ENCODE results near the gene CYRIA. TPM values are rescaled to one million over a fixed set of nuclear protein-coding genes. Genes with fewer than 3 reads are reported as not detected.

CYRIA gene
- total RNA-seq, 1 experiment from 2014 or later, result 183 TPM

- intact Hi-C loops (cut with micrococcal nuclease; ENCODE audit: unreplicated experiment), result loop anchor here (2.0 kb wide), 1 partner anchor 61 kb away; no protein-coding TSS in a partner anchor
- peak overlapping the region; percentile 94 for H3K27ac ChIP-seq (ENCODE audit: low read depth, low read length, poor library complexity, severe bottlenecking)
- peaks cover 61% of the 10 kb centered on the region for H3K36me3 ChIP-seq (ENCODE audit: insufficient read depth, low read length, poor library complexity, severe bottlenecking)
- H3K4me1 ChIP-seq (ENCODE audit: insufficient read depth, low read length, poor library complexity, severe bottlenecking), result peaks cover 86% of the 10 kb centered on the region
- no TSS peak for BruUV-seq (replicated peaks)
- CTCF ChIA-PET, result no interaction called here
- H3K27me3 ChIP-seq (replicated peaks; ENCODE audit: insufficient read depth, low read depth, low read length, poor library complexity), result no peaks in the 10 kb centered on the region
- POLR2A ChIA-PET (ENCODE audit: low non-redundant PET), result no interaction called here
- TF ChIP-seq EZH2 (IDR thresholded peaks at IDR 0.05; ENCODE audit: borderline replicate concordance, low read depth, low read length, poor library complexity, severe bottlenecking), result no peak
- TF ChIP-seq, protein P1, sequence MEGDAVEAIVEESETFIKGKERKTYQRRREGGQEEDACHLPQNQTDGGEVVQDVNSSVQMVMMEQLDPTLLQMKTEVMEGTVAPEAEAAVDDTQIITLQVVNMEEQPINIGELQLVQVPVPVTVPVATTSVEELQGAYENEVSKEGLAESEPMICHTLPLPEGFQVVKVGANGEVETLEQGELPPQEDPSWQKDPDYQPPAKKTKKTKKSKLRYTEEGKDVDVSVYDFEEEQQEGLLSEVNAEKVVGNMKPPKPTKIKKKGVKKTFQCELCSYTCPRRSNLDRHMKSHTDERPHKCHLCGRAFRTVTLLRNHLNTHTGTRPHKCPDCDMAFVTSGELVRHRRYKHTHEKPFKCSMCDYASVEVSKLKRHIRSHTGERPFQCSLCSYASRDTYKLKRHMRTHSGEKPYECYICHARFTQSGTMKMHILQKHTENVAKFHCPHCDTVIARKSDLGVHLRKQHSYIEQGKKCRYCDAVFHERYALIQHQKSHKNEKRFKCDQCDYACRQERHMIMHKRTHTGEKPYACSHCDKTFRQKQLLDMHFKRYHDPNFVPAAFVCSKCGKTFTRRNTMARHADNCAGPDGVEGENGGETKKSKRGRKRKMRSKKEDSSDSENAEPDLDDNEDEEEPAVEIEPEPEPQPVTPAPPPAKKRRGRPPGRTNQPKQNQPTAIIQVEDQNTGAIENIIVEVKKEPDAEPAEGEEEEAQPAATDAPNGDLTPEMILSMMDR (conservative IDR thresholded peaks at IDR 0.05; ENCODE audit: low read depth, low read length), result no peak
- DNase-seq (ENCODE audit: low spot score), result no peak
- H3K9me3 ChIP-seq (ENCODE audit: low read depth, low read length, poor library complexity, severe bottlenecking), result no peaks in the 10 kb centered on the region
- no peak overlapping the region for H3K4me3 ChIP-seq (ENCODE audit: low read depth, low read length, poor library complexity, severe bottlenecking)
These were observed 41.8 kb downstream of the CYRIA start for GRCh38 chr2:16623564-16624435.

DNA sequence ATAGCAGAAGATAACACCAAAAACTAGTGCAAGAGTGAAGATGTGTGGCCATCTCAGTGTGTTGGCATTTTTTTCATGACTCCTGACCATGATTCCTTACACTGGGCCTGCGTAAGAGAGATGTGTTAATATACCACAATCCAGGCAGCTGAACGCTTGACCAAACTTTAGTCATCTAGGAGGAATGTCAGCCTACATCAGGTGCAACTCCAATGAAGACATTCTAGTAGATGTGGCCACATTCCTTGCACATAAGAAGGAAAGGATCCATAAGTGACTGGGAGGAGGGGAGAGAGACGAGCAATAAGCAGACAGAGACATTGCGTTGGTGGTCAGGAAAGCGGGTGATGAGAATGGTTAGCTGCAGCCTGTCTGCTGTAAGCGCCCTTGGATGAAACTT is 42.6 kb downstream of the CYRIA start:
- Histone ChIP-seq H3K36me3 (ENCODE audit: insufficient read depth, low read length, poor library complexity, severe bottlenecking) (peaks cover 68% of the 10 kb centered on the region), H3K4me3 (ENCODE audit: low read depth, low read length, poor library complexity, severe bottlenecking) (no peak overlapping the region), H3K27me3 (replicated peaks; ENCODE audit: insufficient read depth, low read depth, low read length, poor library complexity) (no peaks in the 10 kb centered on the region), H3K9me3 (ENCODE audit: low read depth, low read length, poor library complexity, severe bottlenecking) (no peaks in the 10 kb centered on the region), H3K27ac (ENCODE audit: low read depth, low read length, poor library complexity, severe bottlenecking) (peak overlapping the region; percentile 94), H3K4me1 (ENCODE audit: insufficient read depth, low read length, poor library complexity, severe bottlenecking) (peaks cover 86% of the 10 kb centered on the region)
- CTCF ChIA-PET, result no interaction called here
- intact Hi-C loops (cut with micrococcal nuclease; ENCODE audit: unreplicated experiment), result no loop called here
- BruUV-seq (replicated peaks), result TSS peak; percentile 4
- POLR2A ChIA-PET (ENCODE audit: low non-redundant PET), result no interaction called here
- TF ChIP-seq, protein P1 (conservative IDR thresholded peaks at IDR 0.05; ENCODE audit: low read depth, low read length), result no peak
- TF ChIP-seq EZH2 (IDR thresholded peaks at IDR 0.05; ENCODE audit: borderline replicate concordance, low read depth, low read length, poor library complexity, severe bottlenecking), result no peak
- DNase-seq (ENCODE audit: low spot score), result no peak

DNA sequence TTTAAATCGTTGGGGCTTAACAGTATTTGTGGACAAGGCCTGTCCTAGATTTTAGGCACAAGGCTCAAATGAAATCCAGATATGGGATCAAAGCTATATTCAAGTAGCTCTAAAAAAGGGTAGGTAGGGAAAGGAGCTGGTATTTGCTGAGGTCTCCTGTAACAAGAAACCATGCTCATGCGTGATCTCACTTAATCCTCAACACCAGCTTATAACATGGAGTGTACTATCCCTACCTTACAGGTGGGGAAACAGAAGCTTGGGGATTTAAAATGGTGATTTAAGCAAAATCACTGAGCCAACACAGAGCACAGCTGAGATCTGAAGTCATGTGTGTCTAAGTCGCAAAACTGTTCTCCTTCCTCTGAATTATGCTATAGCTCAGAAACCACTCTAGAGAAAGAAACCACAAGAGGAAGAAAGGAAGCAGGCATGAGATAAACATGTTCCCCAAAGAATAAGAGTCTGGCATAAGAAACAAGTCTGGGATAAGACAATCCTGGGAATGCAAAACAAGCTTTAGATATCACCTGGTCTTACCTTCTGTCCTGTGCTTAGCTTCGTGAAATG is 43.1 kb downstream of the CYRIA start:
- Histone ChIP-seq H3K36me3 (ENCODE audit: insufficient read depth, low read length, poor library complexity, severe bottlenecking) (peaks cover 67% of the 10 kb centered on the region), H3K4me1 (ENCODE audit: insufficient read depth, low read length, poor library complexity, severe bottlenecking) (peaks cover 86% of the 10 kb centered on the region), H3K4me3 (ENCODE audit: low read depth, low read length, poor library complexity, severe bottlenecking) (no peak overlapping the region), H3K27ac (ENCODE audit: low read depth, low read length, poor library complexity, severe bottlenecking) (peak overlapping the region; percentile 94), H3K27me3 (replicated peaks; ENCODE audit: insufficient read depth, low read depth, low read length, poor library complexity) (no peaks in the 10 kb centered on the region), H3K9me3 (ENCODE audit: low read depth, low read length, poor library complexity, severe bottlenecking) (no peaks in the 10 kb centered on the region)
- intact Hi-C loops (cut with micrococcal nuclease; ENCODE audit: unreplicated experiment), result no loop called here
- ChIA-PET CTCF (no interaction called here), POLR2A (ENCODE audit: low non-redundant PET) (no interaction called here)
- no TSS peak for BruUV-seq (replicated peaks)
- no peak for DNase-seq (ENCODE audit: low spot score)
- TF ChIP-seq EZH2 (IDR thresholded peaks at IDR 0.05; ENCODE audit: borderline replicate concordance, low read depth, low read length, poor library complexity, severe bottlenecking), result no peak
- TF ChIP-seq, protein P1 (conservative IDR thresholded peaks at IDR 0.05; ENCODE audit: low read depth, low read length), result no peak
